Activated B cell treated with CpG ODN at 0.5 μM for 24 hours (primary cell): ENCODE data around the gene ERO1B. TPM values are rescaled to one million over a fixed set of nuclear protein-coding genes. Genes with fewer than 3 reads are reported as not detected.
A peak's percentile ranks its signal among the peaks of the same experiment; 100 is the strongest.

Source experiments
- ATAC-seq: fragments of 200-7000 bp; cut with Tn5 transposase; one replicate; pipeline ENCODE4 v1.10.0; 2021; ENCODE audit warnings: low read depth, mild to moderate bottlenecking, moderate library complexity
- CTCF ChIA-PET: fragments of 350-600 bp; sonication (Branson Sonifier 250); formaldehyde crosslinking; loops from one replicate; lab custom pipeline; 2021; ENCODE audit warnings: antibody characterized with exemption; lab: Charles Lee
- POLR2A ChIA-PET: fragments of 350-600 bp; sonication (Branson Sonifier 250); formaldehyde crosslinking; loops from one replicate; lab custom pipeline; 2021; ENCODE audit warnings: antibody characterized with exemption; lab: Charles Lee
- DNase-seq: peaks from one replicate; pipeline ENCODE4 v3.0.0; 2022
- H3K27ac Mint-ChIP-seq: one replicate; pipeline ENCODE4 v1.8.0; 2020; ENCODE audit warnings: mixed read lengths
- H3K27me3 Mint-ChIP-seq: one replicate; pipeline ENCODE4 v1.8.0; 2021; ENCODE audit warnings: mixed read lengths
- H3K36me3 Mint-ChIP-seq: one replicate; pipeline ENCODE4 v1.8.0; 2021; ENCODE audit warnings: low read depth, mixed read lengths
- H3K4me1 Mint-ChIP-seq: one replicate; pipeline ENCODE4 v1.8.0; 2021; ENCODE audit warnings: mixed read lengths
- H3K4me3 Mint-ChIP-seq: one replicate; pipeline ENCODE4 v1.8.0; 2020; ENCODE audit warnings: mild to moderate bottlenecking, mixed read lengths
- H3K9me3 Mint-ChIP-seq: one replicate; pipeline ENCODE4 v1.8.0; 2020; ENCODE audit warnings: mixed read lengths
- intact Hi-C: fragments of 100-400 bp; cut with micrococcal nuclease; formaldehyde crosslinking; loops from one replicate; pipeline ENCODE4 v1.15.1; 2024
- total RNA-seq: library from RNA; stranded (reverse); gene quantifications from 2 replicates; pipeline ENCODE4 v1.2.3, GENCODE V29; 2022
- TF ChIP-seq, protein P1 (sequence below): fragments of 200-600 bp; IDR thresholded peaks from one replicate; pipeline ENCODE4 v1.8.0; 2022; ENCODE audit warnings: antibody characterized with exemption, mild to moderate bottlenecking

ERO1B gene
- total RNA-seq, 1 donor from 2014 or later = 17.5 TPM

DNA sequence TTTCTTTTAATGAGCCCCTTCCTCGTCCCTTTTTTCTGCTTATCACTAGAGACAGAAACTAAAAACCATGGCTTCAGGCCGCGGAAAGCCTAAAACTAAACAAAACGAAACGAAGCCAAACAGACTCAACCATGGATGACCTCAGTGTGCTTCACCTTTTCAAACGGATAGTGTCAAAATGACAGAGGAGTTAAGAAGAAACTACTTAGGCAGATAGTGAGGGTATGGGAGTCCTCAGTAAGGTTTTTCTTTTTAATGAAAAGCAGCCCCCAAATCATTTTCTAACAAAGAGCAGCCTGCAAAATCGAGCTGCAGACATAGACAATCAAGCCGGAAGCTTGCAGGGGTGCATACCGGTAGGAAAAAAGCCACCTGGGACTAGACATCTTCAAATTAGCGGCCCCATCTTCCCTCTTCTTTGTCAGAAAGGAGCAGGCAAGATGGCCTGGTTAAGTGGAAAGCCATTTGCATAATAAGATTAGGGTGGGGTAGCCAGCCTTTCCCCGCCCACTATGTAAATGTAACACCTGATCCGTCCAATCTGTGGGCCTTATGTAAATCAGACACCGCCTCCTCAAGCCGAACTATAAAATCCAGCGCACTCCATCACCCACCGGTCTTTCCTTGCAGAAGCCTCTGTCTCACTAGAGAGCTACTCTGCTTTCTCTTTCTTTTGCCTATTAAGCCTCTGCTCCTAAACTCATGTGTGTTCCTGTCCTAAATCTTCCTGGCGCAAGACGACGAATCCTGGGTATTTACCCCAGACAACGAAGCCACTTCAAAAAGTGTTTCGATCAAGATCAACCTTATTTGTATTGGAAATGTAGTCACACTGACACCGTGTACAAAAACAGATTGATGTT, 6.2 kb upstream of the ERO1B start:
- Mint-ChIP-seq H3K36me3 (no peaks in the 10 kb centered on the region), H3K4me3 (no peak overlapping the region), H3K27me3 (peaks cover 2% of the 10 kb centered on the region), H3K4me1 (peaks cover 23% of the 10 kb centered on the region), H3K9me3 (no peaks in the 10 kb centered on the region), H3K27ac (no peak overlapping the region)
- TF ChIP-seq, protein P1, sequence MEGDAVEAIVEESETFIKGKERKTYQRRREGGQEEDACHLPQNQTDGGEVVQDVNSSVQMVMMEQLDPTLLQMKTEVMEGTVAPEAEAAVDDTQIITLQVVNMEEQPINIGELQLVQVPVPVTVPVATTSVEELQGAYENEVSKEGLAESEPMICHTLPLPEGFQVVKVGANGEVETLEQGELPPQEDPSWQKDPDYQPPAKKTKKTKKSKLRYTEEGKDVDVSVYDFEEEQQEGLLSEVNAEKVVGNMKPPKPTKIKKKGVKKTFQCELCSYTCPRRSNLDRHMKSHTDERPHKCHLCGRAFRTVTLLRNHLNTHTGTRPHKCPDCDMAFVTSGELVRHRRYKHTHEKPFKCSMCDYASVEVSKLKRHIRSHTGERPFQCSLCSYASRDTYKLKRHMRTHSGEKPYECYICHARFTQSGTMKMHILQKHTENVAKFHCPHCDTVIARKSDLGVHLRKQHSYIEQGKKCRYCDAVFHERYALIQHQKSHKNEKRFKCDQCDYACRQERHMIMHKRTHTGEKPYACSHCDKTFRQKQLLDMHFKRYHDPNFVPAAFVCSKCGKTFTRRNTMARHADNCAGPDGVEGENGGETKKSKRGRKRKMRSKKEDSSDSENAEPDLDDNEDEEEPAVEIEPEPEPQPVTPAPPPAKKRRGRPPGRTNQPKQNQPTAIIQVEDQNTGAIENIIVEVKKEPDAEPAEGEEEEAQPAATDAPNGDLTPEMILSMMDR = no peak
- no peak for DNase-seq
- ChIA-PET CTCF (interaction anchor here (1.0 kb wide), 1 partner anchor 151 kb away, joined by 3 read pairs; no protein-coding TSS in a partner anchor), POLR2A (no interaction called here)
- intact Hi-C loops = no loop called here
- no peak for ATAC-seq

DNA sequence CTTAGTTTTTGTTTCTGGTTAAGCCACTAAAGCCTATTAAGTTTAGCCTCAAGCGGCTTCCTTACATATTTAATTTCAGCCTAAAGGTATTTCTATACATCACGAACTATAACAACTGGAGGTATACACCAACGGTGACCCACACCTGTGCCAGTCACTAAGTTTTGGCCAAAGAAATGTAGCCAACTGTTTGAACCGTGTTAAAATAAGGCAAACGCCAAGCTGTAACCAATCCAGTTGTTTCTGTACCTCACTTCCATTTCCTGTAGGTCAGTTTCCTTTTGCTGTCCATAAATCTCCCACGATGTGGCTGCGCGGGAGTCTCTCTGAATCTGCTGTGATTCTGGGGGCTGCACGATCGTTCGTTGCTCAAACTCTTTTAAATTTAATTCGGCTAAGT, 5.6 kb upstream of the ERO1B start:
- Mint-ChIP-seq H3K27ac (no peak overlapping the region), H3K36me3 (no peaks in the 10 kb centered on the region), H3K27me3 (peaks cover 2% of the 10 kb centered on the region), H3K4me3 (no peak overlapping the region), H3K9me3 (no peaks in the 10 kb centered on the region), H3K4me1 (peaks cover 30% of the 10 kb centered on the region)
- ChIA-PET CTCF (no interaction called here), POLR2A (no interaction called here)
- ATAC-seq = no peak
- TF ChIP-seq, protein P1 = no peak
- intact Hi-C loops = no loop called here
- DNase-seq = no peak

DNA sequence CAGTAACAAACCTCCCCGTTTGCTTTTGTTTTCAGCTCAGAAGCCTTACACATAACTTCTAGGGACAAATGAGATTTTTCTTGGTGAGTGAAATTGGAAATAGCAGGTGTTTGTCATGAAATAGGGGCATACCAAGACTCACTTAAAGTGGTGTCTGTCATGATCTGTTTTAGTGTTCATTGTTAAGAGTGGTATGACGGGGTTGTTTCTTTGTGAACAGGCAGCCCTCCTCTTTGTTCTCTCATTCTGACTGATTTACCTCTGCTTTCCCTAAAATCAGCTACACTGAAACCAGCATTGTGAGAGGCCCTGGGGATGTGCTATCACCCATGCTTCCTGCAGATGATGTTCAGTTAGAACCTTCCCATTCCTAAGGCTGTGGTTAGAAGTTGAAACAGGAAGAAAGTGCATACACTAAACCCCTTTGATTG, 2.5 kb upstream of the ERO1B start:
- ChIA-PET POLR2A (interaction anchor here (0.6 to 1.7 kb wide), 6 partner anchors 9 to 227 kb away, joined by 3 to 12 read pairs (median 5); no protein-coding TSS in a partner anchor), CTCF (interaction anchor here (0.6 to 1.2 kb wide), 4 partner anchors 141 to 204 kb away, joined by 3 to 4 read pairs (median 4); no protein-coding TSS in a partner anchor)
- peaks cover 40% of the 10 kb centered on the region for H3K4me1 Mint-ChIP-seq
- no peaks in the 10 kb centered on the region for H3K27me3 Mint-ChIP-seq
- TF ChIP-seq, protein P1 = no peak
- peak overlapping the region; percentile 64 for H3K4me3 Mint-ChIP-seq
- H3K9me3 Mint-ChIP-seq = no peaks in the 10 kb centered on the region
- ATAC-seq (peak; percentile 2), DNase-seq (no peak)
- peak overlapping the region; percentile 76 for H3K27ac Mint-ChIP-seq
- peaks cover 2% of the 10 kb centered on the region for H3K36me3 Mint-ChIP-seq
- intact Hi-C loops = loop anchor here (2.0 to 5.0 kb wide), 3 partner anchors 162 to 1912 kb away; partner anchors contain the start of gene COA6

DNA sequence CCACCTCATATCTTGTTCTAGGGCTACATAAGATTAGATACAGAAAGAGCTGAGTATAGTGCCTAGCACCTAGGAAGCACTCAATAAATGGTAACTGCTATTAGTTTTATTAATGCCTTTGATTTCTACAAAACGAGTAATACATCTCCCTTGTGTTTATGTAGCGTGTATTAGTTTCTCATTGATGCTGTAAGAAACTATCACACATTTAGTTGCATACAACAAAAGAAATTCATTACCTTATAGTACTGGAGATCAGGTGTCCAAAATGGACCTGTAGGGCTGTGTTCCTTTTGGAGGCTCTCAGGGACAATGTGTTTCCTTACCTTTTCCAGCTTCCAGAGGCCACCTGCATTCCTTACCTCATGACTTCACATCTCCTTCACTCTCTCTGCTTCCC, 961 bp upstream of the ERO1B start:
- intact Hi-C loops = loop anchor here (1.0 to 5.0 kb wide), 11 partner anchors 13 to 1910 kb away; partner anchors contain the start of genes B3GALNT2, COA6, HEATR1 and MTR
- DNase-seq = no peak
- Mint-ChIP-seq H3K36me3 (peaks cover 2% of the 10 kb centered on the region), H3K4me1 (peaks cover 40% of the 10 kb centered on the region), H3K27me3 (no peaks in the 10 kb centered on the region), H3K27ac (peak overlapping the region; percentile 89), H3K4me3 (peak overlapping the region; percentile 97), H3K9me3 (no peaks in the 10 kb centered on the region)
- ChIA-PET POLR2A (interaction anchor here (1.7 to 2.9 kb wide), 3 partner anchors 124 to 216 kb away, joined by 5 to 14 read pairs (median 5); no protein-coding TSS in a partner anchor), CTCF (no interaction called here)
- no peak for ATAC-seq
- TF ChIP-seq, protein P1 = no peak

DNA sequence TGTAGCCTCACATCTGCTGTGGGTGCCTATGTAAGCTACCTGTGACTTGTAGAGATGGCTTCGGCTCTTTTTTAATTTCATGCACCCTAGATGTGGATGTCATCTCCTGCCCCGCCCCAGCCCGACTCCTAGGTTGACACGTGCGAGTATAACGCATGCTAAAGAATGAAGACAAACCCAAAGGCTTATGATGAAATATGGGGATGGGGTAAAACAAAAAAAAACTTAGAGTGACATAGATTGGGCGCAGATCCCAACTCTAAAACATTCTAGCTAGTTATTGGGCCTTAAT, 613 bp upstream of the ERO1B start:
- Mint-ChIP-seq H3K36me3 (peaks cover 2% of the 10 kb centered on the region), H3K4me1 (peaks cover 40% of the 10 kb centered on the region), H3K9me3 (no peaks in the 10 kb centered on the region), H3K27ac (peak overlapping the region; percentile 89), H3K27me3 (no peaks in the 10 kb centered on the region), H3K4me3 (peak overlapping the region; percentile 97)
- ChIA-PET CTCF (no interaction called here), POLR2A (interaction anchor here (1.7 to 2.9 kb wide), 3 partner anchors 124 to 216 kb away, joined by 5 to 14 read pairs (median 5); no protein-coding TSS in a partner anchor)
- DNase-seq (no peak), ATAC-seq (no peak)
- intact Hi-C loops = loop anchor here (1.0 to 5.0 kb wide), 11 partner anchors 13 to 1910 kb away; partner anchors contain the start of genes B3GALNT2, COA6, HEATR1 and MTR
- TF ChIP-seq, protein P1 = no peak
